CD4-positive, alpha-beta T cell treated with Interleukin-2 at 100 ng/mL for 4 hours (primary cell): ENCODE data around the gene TMEM231.
"Not testable (repeated sequence)": the region's sequence is repeated elsewhere in the genome, so short reads cannot be mapped to it uniquely, and the experiment has no call there.

ENCODE experiments used
- DNase-seq: peaks from one replicate; pipeline ENCODE4 v3.0.0-alpha.2; 2020; ENCODE audit warnings: low spot score

TMEM231 gene

DNA sequence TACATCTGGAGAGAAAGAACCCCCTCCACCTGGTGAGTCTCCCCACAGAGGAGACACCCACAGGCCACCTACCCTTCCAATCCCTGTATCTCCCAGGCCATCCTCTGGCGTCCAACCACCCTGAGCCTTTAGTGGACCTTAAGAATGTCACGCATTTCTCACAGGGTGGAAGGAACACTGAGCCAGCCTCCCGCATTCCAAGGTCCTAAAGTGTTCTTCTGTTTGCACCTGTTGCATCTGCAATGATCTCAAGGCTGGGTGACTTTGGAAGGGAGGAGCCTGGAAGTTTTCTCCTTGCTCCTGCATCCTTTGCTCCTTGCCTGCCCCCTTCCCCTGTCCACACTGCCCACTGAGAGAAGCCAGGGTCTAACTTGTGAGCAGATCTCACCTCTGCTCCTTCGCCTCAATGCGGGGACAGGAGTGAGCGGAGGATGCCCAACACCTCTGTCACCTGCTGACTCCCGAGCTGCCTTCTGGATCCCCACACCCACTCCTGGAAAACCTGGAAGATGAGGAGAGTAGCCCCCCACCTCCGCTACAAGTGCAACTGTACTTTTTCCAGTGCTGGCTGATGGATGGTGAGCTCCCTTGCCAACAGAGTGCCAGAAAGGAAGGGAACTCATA is 23.8 kb downstream of the TMEM231 start:
- no peak for DNase-seq

- no peak for DNase-seq
These were observed 26.1 kb downstream of the TMEM231 start for GRCh38 chr16:75529959-75530358.

DNA sequence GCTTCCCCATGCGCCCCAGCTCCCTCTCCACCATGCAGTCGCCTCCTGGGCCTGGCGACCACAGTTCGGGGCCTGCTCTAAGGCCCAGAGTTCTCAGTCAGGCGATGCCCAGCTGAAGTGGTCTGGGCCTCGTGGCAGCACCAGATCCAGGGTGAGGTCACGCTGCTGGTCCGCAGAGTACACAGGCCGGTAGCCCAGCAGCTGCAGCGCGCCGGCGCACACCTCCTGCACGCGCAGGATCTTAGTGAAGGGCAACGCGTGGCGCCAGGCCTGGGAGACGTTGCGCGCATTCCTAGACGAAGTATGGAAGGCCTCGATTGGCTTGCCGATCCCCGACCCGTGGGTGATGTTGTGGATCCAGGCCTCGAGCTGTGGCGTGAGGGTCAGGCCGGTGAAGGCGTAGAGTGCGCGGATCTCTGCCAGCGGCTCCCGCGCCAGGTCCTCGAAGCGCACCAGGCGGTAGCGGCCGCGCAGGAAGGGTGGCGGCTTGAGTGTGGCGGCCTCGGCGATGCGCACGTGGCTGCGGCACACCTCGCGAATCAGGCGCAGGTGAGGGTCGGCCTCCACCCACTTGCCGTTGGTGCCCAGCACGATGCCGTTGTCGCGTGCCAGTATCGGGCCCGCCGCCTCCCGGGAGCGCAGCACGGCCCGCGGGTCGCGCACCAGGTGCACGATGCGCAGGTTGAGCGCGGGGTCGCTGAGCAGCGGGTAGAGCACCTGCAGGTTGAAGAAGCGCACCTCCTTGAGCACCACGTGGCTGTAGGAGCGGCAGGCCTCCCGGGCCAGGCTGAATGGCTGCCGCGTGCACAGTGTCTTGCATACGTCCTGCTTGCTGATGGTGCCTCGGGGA is 26.8 kb downstream of the TMEM231 start:
- DNase-seq = no peak

DNA sequence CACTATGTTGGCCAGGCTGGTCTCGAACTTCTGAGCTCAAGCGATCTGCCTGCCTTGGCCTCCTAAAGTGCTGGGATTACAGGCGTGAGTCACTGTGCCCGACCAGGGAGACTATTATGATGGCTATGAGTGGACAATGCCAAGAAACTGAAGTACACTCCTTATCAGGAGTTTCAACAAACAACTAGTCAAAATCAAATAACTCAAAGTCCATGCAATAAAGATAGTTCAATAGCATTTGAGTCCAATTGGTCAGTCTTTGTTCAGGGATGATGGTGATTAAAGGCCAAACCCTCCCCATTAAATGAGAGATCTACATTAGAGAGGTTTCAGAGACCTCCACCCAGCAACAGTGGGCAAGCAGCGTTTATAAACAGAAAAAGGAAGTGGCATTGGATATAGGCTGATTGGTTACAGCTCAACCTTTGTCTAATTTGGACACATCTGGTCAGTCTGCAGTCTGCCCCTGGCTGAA is 28.2 kb downstream of the TMEM231 start:
- no peak for DNase-seq

DNA sequence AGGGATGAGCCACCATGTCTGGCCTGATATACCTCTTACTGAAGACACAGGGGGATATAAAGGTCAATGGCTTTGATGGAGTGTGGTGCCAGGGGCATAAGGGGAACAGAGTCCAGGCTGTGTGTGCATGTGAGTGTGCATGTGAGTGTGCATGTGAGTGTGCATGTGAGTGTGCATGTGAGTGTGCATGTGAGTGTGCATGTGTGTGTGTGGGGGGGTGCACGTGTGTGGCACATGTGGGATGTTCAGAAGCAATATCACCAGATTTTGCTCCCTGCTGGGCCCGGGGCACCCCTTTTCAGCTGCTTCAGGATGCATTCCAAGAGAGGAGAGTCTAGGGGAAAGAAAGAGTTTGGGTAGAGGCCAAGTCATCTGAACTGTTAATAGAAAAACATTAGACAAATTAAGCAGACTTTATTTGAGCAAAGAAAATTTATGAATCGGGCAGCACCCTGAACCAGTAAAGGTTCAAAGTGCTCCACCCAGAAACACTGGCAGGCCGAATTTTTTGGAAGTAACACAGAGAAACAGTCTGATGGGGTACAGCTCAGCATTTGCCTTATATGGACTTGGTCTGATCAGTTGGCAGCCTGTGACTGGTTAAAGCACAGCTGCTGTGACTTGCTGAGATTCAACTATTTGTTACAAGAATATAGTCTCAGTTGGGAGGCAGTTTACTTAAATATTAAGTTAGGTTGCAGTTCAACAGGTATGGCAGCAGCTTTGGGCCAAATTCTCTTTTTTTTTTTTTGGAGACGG is 29.8 kb downstream of the TMEM231 start:
- no peak for DNase-seq

DNA sequence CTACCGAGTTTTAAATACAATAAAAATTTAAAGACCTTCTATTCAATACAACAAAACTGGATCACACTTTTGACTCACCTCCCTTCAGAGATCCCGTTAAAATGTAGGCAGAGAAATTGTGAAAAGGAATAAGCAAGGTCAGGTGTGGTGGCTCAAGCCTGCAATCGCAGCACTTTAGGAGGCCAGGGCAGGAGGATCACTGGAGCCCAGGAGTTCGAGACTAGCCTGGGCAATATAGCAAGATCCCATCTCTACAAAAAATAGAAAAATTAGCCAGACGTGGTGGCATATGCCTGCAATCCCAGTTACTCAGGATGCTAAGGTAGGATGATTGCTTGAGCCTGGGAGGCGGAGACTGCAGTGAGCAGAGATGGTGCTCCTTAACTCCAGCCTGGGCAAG is 36.9 kb downstream of the TMEM231 start:
- no peak for DNase-seq

- peak; percentile 7 for DNase-seq
These were observed 39.7 kb downstream of the TMEM231 start for GRCh38 chr16:75516189-75516966.

GRCh38 chr16:75514296-75514695 is 41.8 kb downstream of the TMEM231 start:
- no peak for DNase-seq

DNA sequence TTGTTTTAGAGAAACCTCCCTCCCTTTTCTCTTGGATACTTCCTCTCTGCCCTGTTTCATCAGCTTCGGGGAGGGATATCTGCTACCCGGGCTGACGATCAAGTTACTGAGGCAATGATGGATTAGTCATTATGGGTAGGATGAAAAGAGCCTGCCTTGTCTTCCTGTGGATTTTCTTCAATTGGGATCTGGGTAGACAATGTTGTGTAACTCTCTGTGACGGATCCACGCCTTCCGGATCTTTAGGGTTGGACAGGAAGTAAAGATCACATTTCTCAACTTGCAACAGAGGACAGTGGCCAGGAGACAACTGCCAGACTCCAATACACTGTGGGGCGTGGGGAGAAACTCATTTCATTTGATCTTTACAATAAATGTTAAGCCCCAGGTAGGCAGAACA is 49.5 kb downstream of the TMEM231 start:
- no peak for DNase-seq

- no peak for DNase-seq
These were observed 49.9 kb downstream of the TMEM231 start for GRCh38 chr16:75506107-75506506.

- DNase-seq = no peak
These were observed 52.3 kb downstream of the TMEM231 start for GRCh38 chr16:75503801-75504200.

- no peak for DNase-seq
These were observed 53.0 kb downstream of the TMEM231 start for GRCh38 chr16:75502916-75503605.

DNA sequence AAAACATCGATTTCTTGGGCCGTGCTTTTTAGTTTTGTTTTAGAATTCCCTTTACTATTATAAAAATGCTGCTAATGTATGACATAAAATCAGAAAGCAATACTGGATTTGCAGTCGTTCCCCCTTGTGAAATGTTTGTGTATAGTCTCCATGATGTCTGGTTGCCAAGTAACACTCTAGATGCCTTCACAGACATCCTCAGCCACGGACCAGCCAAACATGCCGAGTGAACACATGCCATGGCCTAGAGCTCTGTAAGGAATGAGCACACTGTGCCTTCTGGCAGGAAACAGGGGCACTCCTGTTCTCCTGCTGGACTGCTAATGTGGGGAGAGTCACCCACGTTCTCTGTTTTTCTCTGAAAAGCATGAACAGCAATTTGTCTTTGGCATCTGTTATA is 54.2 kb downstream of the TMEM231 start:
- not testable (repeated sequence) for DNase-seq

DNA sequence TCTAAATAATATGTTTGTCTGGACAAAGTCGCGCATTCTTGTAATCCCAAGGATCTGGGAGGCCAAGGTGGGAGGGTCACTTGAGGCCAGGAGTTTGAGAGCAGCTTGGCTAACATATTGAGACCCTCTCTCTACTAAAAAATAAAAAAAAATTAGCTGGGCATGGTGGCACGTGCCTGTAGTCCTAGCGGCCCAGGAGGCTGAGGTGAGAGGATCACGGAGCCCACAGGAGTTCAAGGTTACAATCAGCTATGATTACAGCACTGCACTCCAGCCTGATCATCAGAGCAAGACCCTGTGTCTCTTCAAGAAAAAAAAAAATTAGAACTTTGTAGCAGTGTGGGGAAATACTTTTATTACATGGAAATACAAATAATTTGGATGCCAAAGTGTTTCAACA is 54.7 kb downstream of the TMEM231 start:
- no peak for DNase-seq

DNA sequence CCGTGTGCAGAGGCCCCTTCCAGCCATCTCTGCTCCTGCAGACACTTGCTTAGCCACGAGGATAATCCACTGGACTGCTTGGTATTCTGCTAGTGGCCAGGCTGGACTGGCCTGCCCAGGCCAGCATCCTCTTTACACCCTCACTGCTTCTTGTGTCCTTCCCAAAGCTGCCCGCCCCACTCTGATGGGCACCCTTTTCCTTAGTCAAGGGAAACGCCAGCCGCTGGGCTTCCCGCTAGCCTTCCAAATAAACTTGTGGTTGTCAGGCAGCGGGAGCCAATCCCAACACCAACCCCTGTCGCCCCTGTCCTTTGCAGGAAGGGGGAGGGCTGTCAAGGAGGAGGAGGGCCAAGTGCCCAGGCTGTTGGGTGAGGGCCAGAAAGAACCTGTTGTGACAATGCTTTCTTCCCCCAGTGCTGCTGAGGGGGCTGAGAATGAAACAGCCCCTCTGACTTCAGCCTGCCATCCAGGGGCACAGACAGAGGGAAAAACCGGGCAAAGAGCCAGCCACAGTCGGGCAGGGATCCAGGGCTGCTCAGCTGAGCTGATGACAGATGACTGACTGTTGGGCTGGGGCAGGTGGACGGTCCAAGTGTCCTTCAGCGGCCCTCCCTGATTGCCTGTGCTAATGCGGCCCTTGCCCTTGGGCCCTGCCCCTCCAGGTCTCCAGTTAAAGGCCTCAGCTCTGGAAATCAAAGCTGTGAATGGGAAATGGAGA is 57.3 kb downstream of the TMEM231 start:
- not testable (repeated sequence) for DNase-seq

- no peak for DNase-seq
These were observed 58.5 kb downstream of the TMEM231 start for GRCh38 chr16:75497558-75497957.

GRCh38 chr16:75495076-75495674 is 60.9 kb downstream of the TMEM231 start, which contains the start of gene CHST6:
CHST6 (minus strand) TSS chr16:75495441; CDS start chr16:75479828, 15,613 bp downstream.
- no peak for DNase-seq

- DNase-seq = no peak
These were observed 61.4 kb downstream of the TMEM231 start for GRCh38 chr16:75494661-75495075.

GRCh38 chr16:75494184-75494583 is 61.9 kb downstream of the TMEM231 start:
- DNase-seq = no peak

- no peak for DNase-seq
These were observed 64.2 kb downstream of the TMEM231 start for GRCh38 chr16:75491876-75492275.
